H54 (cell line): ENCODE results near the gene KCNK7.
A peak's percentile ranks its signal among the peaks of the same experiment; 100 is the strongest.

Experiments used
- DNase-seq: peaks from one replicate; pipeline ENCODE4 v3.0.0; 2011; ENCODE audit warnings: low spot score, mixed read lengths; ENCODE audit not compliant: insufficient read length
- FAIRE-seq: peaks from 3 replicates; lab custom pipeline; 2011; peaks lifted over from hg19 to GRCh38; lab: Jason Lieb, UNC
- POLR2A ChIP-seq: IDR thresholded peaks from 2 replicates; pipeline ENCODE4 v1.6.1; 2011; ENCODE audit warnings: low read depth, mild to moderate bottlenecking, low read length

The KCNK7 gene

GRCh38 chr11:65583589-65583988 lies 12.0 kb downstream of the KCNK7 start:
- FAIRE-seq (no peak), DNase-seq (no peak)
- no peak for TF ChIP-seq POLR2A

GRCh38 chr11:65581928-65582327 lies 13.7 kb downstream of the KCNK7 start:
- no peak for TF ChIP-seq POLR2A
- DNase-seq (no peak), FAIRE-seq (no peak)

GRCh38 chr11:65580756-65581155 lies 14.8 kb downstream of the KCNK7 start:
- FAIRE-seq (no peak), DNase-seq (no peak)
- TF ChIP-seq POLR2A = no peak

- no peak for TF ChIP-seq POLR2A
- no peak for FAIRE-seq
- DNase-seq = no peak
Observed at GRCh38 chr11:65580031-65580692, 15.4 kb downstream of the KCNK7 start.

GRCh38 chr11:65579291-65579690 lies 16.3 kb downstream of the KCNK7 start:
- no peak for TF ChIP-seq POLR2A
- DNase-seq (no peak), FAIRE-seq (no peak)

GRCh38 chr11:65578667-65579066 lies 16.9 kb downstream of the KCNK7 start:
- DNase-seq = no peak
- FAIRE-seq = no peak
- no peak for TF ChIP-seq POLR2A

- DNase-seq = no peak
- FAIRE-seq = no peak
- TF ChIP-seq POLR2A = no peak
Observed at GRCh38 chr11:65578134-65578533, 17.5 kb downstream of the KCNK7 start.

- FAIRE-seq (no peak), DNase-seq (no peak)
- TF ChIP-seq POLR2A = 0 out of 2 replicates have a peak, but pooled peaks have one; percentile 13
Observed at GRCh38 chr11:65577756-65578109, 17.9 kb downstream of the KCNK7 start.

- no peak for FAIRE-seq
- peak; percentile 62 for TF ChIP-seq POLR2A
- peak; percentile 100 for DNase-seq
Observed at GRCh38 chr11:65576867-65577755, 18.5 kb downstream of the KCNK7 start.

GRCh38 chr11:65576232-65576866 lies 19.3 kb downstream of the KCNK7 start:
- DNase-seq (no peak), FAIRE-seq (no peak)
- TF ChIP-seq POLR2A = no peak

- FAIRE-seq (no peak), DNase-seq (no peak)
- no peak; the same call in 1 of the 2 replicates for TF ChIP-seq POLR2A
Observed at GRCh38 chr11:65575568-65576231, 19.9 kb downstream of the KCNK7 start, which contains the start of gene EHBP1L1. EHBP1L1 (plus strand) TSS chr11:65576053; CDS start chr11:65576303, 250 bp downstream.

- FAIRE-seq = no peak
- DNase-seq = no peak
- 0 out of 2 replicates have a peak, but pooled peaks have one; percentile 13 for TF ChIP-seq POLR2A
Observed at GRCh38 chr11:65574811-65575567, 20.6 kb downstream of the KCNK7 start.
